ENCODE measurements around the gene SOAT2. TPM values are rescaled to one million over a fixed set of nuclear protein-coding genes. Genes with fewer than 3 reads are reported as not detected.

Gene SOAT2
- total RNA-seq, 1 donor from 2014 or later: not detected

Small RNA genes lying within 50 kb of the gene (microRNA-seq; reads per million reads assigned to microRNA genes)
- 2.2 reads per million for gene MIR6757 (ENCODE audit: borderline number of aligned reads)

Other genes starting within 250 kb of the SOAT2 start
- gene KRT8, start 198.4 kb upstream of the SOAT2 start, total RNA-seq: 5.7 TPM
- 4.6 TPM for gene KRT18, start 154.4 kb upstream of the SOAT2 start, total RNA-seq
- 393 TPM for gene EIF4B, start 97.0 kb upstream of the SOAT2 start, total RNA-seq
- 210 TPM for gene TNS2, start 53.4 kb upstream of the SOAT2 start, total RNA-seq
- 46.2 TPM for gene SPRYD3, start 24.1 kb upstream of the SOAT2 start, total RNA-seq
- gene IGFBP6, start 5.8 kb upstream of the SOAT2 start, total RNA-seq: 195 TPM
- gene ZNF740, start 77.2 kb downstream of the SOAT2 start, total RNA-seq: 39.7 TPM
- gene CSAD, start 77.4 kb downstream of the SOAT2 start, total RNA-seq: 296 TPM
- gene ITGB7, start 103.8 kb downstream of the SOAT2 start, total RNA-seq: 2.3 TPM
- gene RARG, start 128.7 kb downstream of the SOAT2 start, total RNA-seq: 18.0 TPM
- gene ESPL1, start 164.8 kb downstream of the SOAT2 start, total RNA-seq: 0.67 TPM
- 371 TPM for gene PFDN5, start 192.1 kb downstream of the SOAT2 start, total RNA-seq
- 41.4 TPM for gene MYG1, start 196.2 kb downstream of the SOAT2 start, total RNA-seq
- gene AAAS, start 218.1 kb downstream of the SOAT2 start, total RNA-seq: 36.4 TPM
- gene SP7, start 232.9 kb downstream of the SOAT2 start, total RNA-seq: not detected

Measured in mesenteric fat pad (tissue), 1 donor.